Transverse colon (tissue), 4 donors: ENCODE results near the gene KIF12. TPM values are rescaled to one million over a fixed set of nuclear protein-coding genes. Genes with fewer than 3 reads are reported as not detected.

Source experiments
- DNase-seq: peaks from one replicate; pipeline ENCODE4 v3.0.0-alpha.2; 2019
- H3K27ac ChIP-seq, 4 donors: fragments of 200-600 bp; sonication (generic); 2 replicates each; pipeline ENCODE4 v1.5.1; 2016 to 2018; ENCODE audit warnings: inconsistent platforms in 4 of 4
- H3K27me3 ChIP-seq: fragments of 200-600 bp; sonication (generic); 2 replicates; pipeline ENCODE4 v1.5.1; 2017; ENCODE audit warnings: inconsistent platforms
- H3K36me3 ChIP-seq, 4 donors: fragments of 200-600 bp; sonication (generic); 2 replicates each; pipeline ENCODE4 v1.5.1; 2017 to 2019; ENCODE audit warnings: inconsistent platforms in 4 of 4
- H3K4me1 ChIP-seq, 4 donors: fragments of 200-600 bp; sonication (generic); 2 replicates each; pipeline ENCODE4 v1.5.1; 2017 to 2020; ENCODE audit warnings: inconsistent platforms in 4 of 4
- H3K4me3 ChIP-seq, 4 donors: fragments of 200-600 bp; sonication (generic); 1 replicate in 1 of 4; 2 replicates in 3 of 4; pipeline versions ENCODE4 v1.5.1 to v1.6.1; 2017 to 2019; ENCODE audit warnings: inconsistent platforms in 4 of 4
- H3K9me3 ChIP-seq, 2 donors: fragments of 200-600 bp; sonication (generic); 2 replicates each; pipeline ENCODE4 v1.5.1; 2017 to 2019; ENCODE audit warnings: inconsistent platforms in 2 of 2
- CTCF ChIP-seq, 5 experiments: fragments of 200-600 bp in 3 of 5; fragments of 450-650 bp in 2 of 5; sonication (generic) in 3 of 5; IDR thresholded peaks; 1 replicate in 2 of 5; 2 replicates in 3 of 5; pipeline ENCODE4 v1.5.1; 2016 to 2017; ENCODE audit warnings: antibody characterized with exemption in 5 of 5, inconsistent platforms in 3 of 5, mild to moderate bottlenecking in 2 of 5, moderate library complexity in 1 of 5
- EP300 ChIP-seq: sonication (generic); formaldehyde crosslinking; IDR thresholded peaks from one replicate; pipeline ENCODE4 v1.6.1; 2017; ENCODE audit warnings: antibody characterized with exemption, low read depth
- POLR2A ChIP-seq: fragments of 450-650 bp; IDR thresholded peaks from one replicate; pipeline ENCODE4 v1.6.1; 2016; ENCODE audit warnings: antibody characterized with exemption, mild to moderate bottlenecking, moderate library complexity
- POLR2AphosphoS5 ChIP-seq, 3 donors: sonication (generic); formaldehyde crosslinking; IDR thresholded peaks; one replicate each; pipeline ENCODE4 v1.6.1; 2016; ENCODE audit warnings: antibody characterized with exemption in 3 of 3
- whole genome bisulfite sequencing, 2 donors: methylation state at CpG; one replicate each; pipeline ENCODE4 v1.1.5; 2018; ENCODE audit warnings: low coverage in 1 of 2; 5-methylcytosine and 5-hydroxymethylcytosine counted together
- in situ Hi-C, 4 donors: fragments of 200-750 bp; cut with MboI; loops; one replicate each; pipeline versions ENCODE4 v1.15.0 to v1.15.1; 2017; ENCODE audit warnings: low sequenced_read_pairs in 3 of 4, low pct_ligation_motif_present in 1 of 4, low pct_unique_long_range_greater_than_20kb in 1 of 4
- intact Hi-C: fragments of 100-400 bp; cut with DNase I; formaldehyde crosslinking; loops from one replicate; pipeline ENCODE4 v1.15.1; 2023; ENCODE audit warnings: low total_unique reads
- total RNA-seq, 4 donors: library from RNA; depleted of rRNA; stranded (reverse); fragments of >200 nt; gene quantifications; one replicate each; pipeline ENCODE4 v1.1.0, GENCODE V29; 2016

Gene KIF12
- total RNA-seq, 4 donors from 2014 or later: 10.6 to 37.2 (median 20.0) TPM

GRCh38 chr9:114102484-114102883 is 3.4 kb upstream of the KIF12 start:
- no peak for DNase-seq
- TF ChIP-seq POLR2AphosphoS5 (IDR thresholded peaks at IDR 0.05): no peak
- TF ChIP-seq EP300: no peak
- no peak for TF ChIP-seq POLR2A
- no peak for TF ChIP-seq CTCF (IDR thresholded peaks at IDR 0.05)
- Histone ChIP-seq H3K27ac (no peak overlapping the region), H3K4me1 (peaks cover 5 to 21% (median 16%) of the 10 kb centered on the region in 4 donors), H3K27me3 (peaks cover 21% of the 10 kb centered on the region), H3K9me3 (peaks cover 0 to 4% of the 10 kb centered on the region in 2 donors), H3K36me3 (no peaks in the 10 kb centered on the region), H3K4me3 (no peak overlapping the region)
- intact Hi-C loops (no loop called here), in situ Hi-C loops (loop anchor here in 1 of 4 donors (10.0 kb wide), 1 partner anchor 182 kb away; no protein-coding TSS in a partner anchor)

- in situ Hi-C loops (loop anchor here in 1 of 4 donors (10.0 kb wide), 1 partner anchor 184 kb away; no protein-coding TSS in a partner anchor), intact Hi-C loops (no loop called here)
- peaks cover 0 to 4% of the 10 kb centered on the region in 2 donors for H3K9me3 ChIP-seq
- no peak for TF ChIP-seq POLR2A
- no peak for TF ChIP-seq CTCF (IDR thresholded peaks at IDR 0.05)
- TF ChIP-seq EP300: no peak
- TF ChIP-seq POLR2AphosphoS5 (IDR thresholded peaks at IDR 0.05): no peak
- peaks cover 24% of the 10 kb centered on the region for H3K27me3 ChIP-seq
- no peak overlapping the region for H3K27ac ChIP-seq
- H3K36me3 ChIP-seq: no peaks in the 10 kb centered on the region
- no peak overlapping the region for H3K4me3 ChIP-seq
- DNase-seq: no peak
- H3K4me1 ChIP-seq: peaks cover 5 to 22% (median 20%) of the 10 kb centered on the region in 4 donors
- 60 to 93% methylated on average over 1 of the region's 1 CpG for WGBS, 2 donors
Measured at GRCh38 chr9:114100536-114100935, 1.4 kb upstream of the KIF12 start.

GRCh38 chr9:114099669-114100270 is 678 bp upstream of the KIF12 start:
- H3K27me3 ChIP-seq: peaks cover 24% of the 10 kb centered on the region
- in situ Hi-C loops (loop anchor here in 2 of 4 donors (10.0 to 25.0 kb wide), 2 partner anchors 185 to 188 kb away; no protein-coding TSS in a partner anchor), intact Hi-C loops (no loop called here)
- DNase-seq: no peak
- WGBS, 2 donors: 54 to 100% methylated on average over 1 to 2 of the region's 2 CpGs
- no peak for TF ChIP-seq CTCF (IDR thresholded peaks at IDR 0.05)
- TF ChIP-seq POLR2AphosphoS5 (IDR thresholded peaks at IDR 0.05): no peak
- TF ChIP-seq EP300: no peak
- TF ChIP-seq POLR2A: no peak
- peaks cover 0 to 4% of the 10 kb centered on the region in 2 donors for H3K9me3 ChIP-seq
- H3K27ac ChIP-seq: no peak overlapping the region
- no peak overlapping the region for H3K4me3 ChIP-seq
- H3K36me3 ChIP-seq: no peaks in the 10 kb centered on the region
- H3K4me1 ChIP-seq: peaks cover 5 to 22% (median 20%) of the 10 kb centered on the region in 4 donors

GRCh38 chr9:114098021-114098935 is 814 bp downstream of the KIF12 start:
- peaks cover 5 to 22% (median 20%) of the 10 kb centered on the region in 4 donors for H3K4me1 ChIP-seq
- H3K27ac ChIP-seq: peak overlapping the region; percentile 60 to 82 (median 60)
- peak; percentile 85 for DNase-seq
- intact Hi-C loops: no loop called here
- H3K27me3 ChIP-seq: peaks cover 22% of the 10 kb centered on the region
- H3K9me3 ChIP-seq: peaks cover 0 to 4% of the 10 kb centered on the region in 2 donors
- in situ Hi-C loops: loop anchor here in 1 of 4 donors (25.0 kb wide), 1 partner anchor 189 kb away; no protein-coding TSS in a partner anchor
- no peaks in the 10 kb centered on the region for H3K36me3 ChIP-seq
- peak overlapping the region; percentile 16 to 56 (median 40) for H3K4me3 ChIP-seq
- WGBS, 2 donors: 26% methylated on average over 23 of the region's 77 CpGs; no CpG with 5 or more reads in 1 of the 2 donors
- TF ChIP-seq POLR2A: peak; percentile 15
- no peak for TF ChIP-seq CTCF (IDR thresholded peaks at IDR 0.05)
- TF ChIP-seq POLR2AphosphoS5 (IDR thresholded peaks at IDR 0.05): peak in 2 of 3 donors; percentile 23 to 37
